ENCODE data around the gene FAM177A1.
"Not testable (repeated sequence)": the region's sequence is repeated elsewhere in the genome, so short reads cannot be mapped to it uniquely, and the experiment has no call there.

Gene FAM177A1

GRCh38 chr14:35065731-35066130 is 19.7 kb downstream of the FAM177A1 start:
- DNase-seq = not testable (repeated sequence)

GRCh38 chr14:35068238-35069012 is 22.4 kb downstream of the FAM177A1 start:
- DNase-seq = no peak

- no peak for DNase-seq
Observed at GRCh38 chr14:35072226-35072625, 26.2 kb downstream of the FAM177A1 start.

- no peak for DNase-seq
Observed at GRCh38 chr14:35073486-35073885, 27.4 kb downstream of the FAM177A1 start.

GRCh38 chr14:35078082-35078481 is 32.0 kb downstream of the FAM177A1 start:
- no peak for DNase-seq

- DNase-seq = no peak
Observed at GRCh38 chr14:35079742-35080141, 33.7 kb downstream of the FAM177A1 start.

- no peak for DNase-seq
Observed at GRCh38 chr14:35083530-35084150, 37.6 kb downstream of the FAM177A1 start.

GRCh38 chr14:35085441-35085840 is 39.4 kb downstream of the FAM177A1 start:
- no peak for DNase-seq

- DNase-seq = no peak
Observed at GRCh38 chr14:35088514-35088913, 42.4 kb downstream of the FAM177A1 start.

GRCh38 chr14:35094645-35095044 is 48.6 kb downstream of the FAM177A1 start:
- DNase-seq = not testable (repeated sequence)

- peak in 1 of 5 experiments; percentile 8 for DNase-seq
Observed at GRCh38 chr14:35107866-35108265, 61.8 kb downstream of the FAM177A1 start.

GRCh38 chr14:35112641-35113040 is 66.6 kb downstream of the FAM177A1 start:
- DNase-seq = no peak

GRCh38 chr14:35113308-35113950 is 67.4 kb downstream of the FAM177A1 start:
- DNase-seq = no peak

- no peak for DNase-seq
Observed at GRCh38 chr14:35114036-35114435, 68.0 kb downstream of the FAM177A1 start.

GRCh38 chr14:35116242-35116641 is 70.2 kb downstream of the FAM177A1 start:
- no peak for DNase-seq

- DNase-seq = no peak
Observed at GRCh38 chr14:35117112-35117511, 71.0 kb downstream of the FAM177A1 start.

- peak in 1 of 5 experiments; percentile 30 for DNase-seq
Observed at GRCh38 chr14:35121026-35121886, 75.2 kb downstream of the FAM177A1 start.

GRCh38 chr14:35121887-35122695 is 76.0 kb downstream of the FAM177A1 start, which contains the start of the genes PPP2R3C and PRORP:
Gene PPP2R3C, minus strand, starts transcription at chr14:35121990. Its CDS starts 31 bp downstream, at chr14:35121959.
Gene PRORP, plus strand, starts transcription at chr14:35122552. Its CDS starts 694 bp downstream, at chr14:35123246.
- DNase-seq = peak; percentile 79 to 98 (median 90)

- DNase-seq = peak in 2 of 5 experiments; percentile 2 to 22
Observed at GRCh38 chr14:35122696-35123387, 76.8 kb downstream of the FAM177A1 start.

GRCh38 chr14:35123388-35123703 is 77.3 kb downstream of the FAM177A1 start:
- DNase-seq = no peak

GRCh38 chr14:35124127-35124526 is 78.1 kb downstream of the FAM177A1 start:
- DNase-seq = peak in 1 of 5 experiments; percentile 19
